Prostate gland (tissue), 2 donors: ENCODE results near the gene PTK6. TPM values are rescaled to one million over a fixed set of nuclear protein-coding genes. Genes with fewer than 3 reads are reported as not detected.

ENCODE experiments used
- DNase-seq: peaks from one replicate; pipeline ENCODE4 v3.0.0-alpha.2; 2019; ENCODE audit warnings: low spot score
- H3K27ac ChIP-seq, 2 donors: fragments of 200-600 bp; sonication (generic); 2 replicates each; pipeline ENCODE4 v1.5.1; 2017 to 2019
- H3K27me3 ChIP-seq: fragments of 200-600 bp; sonication (generic); replicated peaks from 2 replicates; pipeline ENCODE4 v1.5.1; 2019; ENCODE audit not compliant: insufficient read depth
- H3K36me3 ChIP-seq, 2 donors: fragments of 200-600 bp; sonication (generic); 1 replicate in 1 of 2; 2 replicates in 1 of 2; pipeline versions ENCODE4 v1.5.1 to v1.8.1; 2017 to 2019
- H3K4me1 ChIP-seq: fragments of 200-600 bp; sonication (generic); replicated peaks from 2 replicates; pipeline ENCODE4 v1.5.1; 2019
- H3K4me3 ChIP-seq, 2 donors: fragments of 200-600 bp; sonication (generic); 2 replicates each; pipeline ENCODE4 v1.5.1; 2017 to 2019
- H3K9me3 ChIP-seq: fragments of 200-600 bp; sonication (generic); 2 replicates; pipeline ENCODE4 v1.5.1; 2017
- POLR2A ChIP-seq: fragments of 450-650 bp; IDR thresholded peaks from one replicate; pipeline ENCODE4 v1.6.1; 2016; ENCODE audit warnings: antibody characterized with exemption, mild to moderate bottlenecking
- POLR2AphosphoS5 ChIP-seq: sonication (generic); formaldehyde crosslinking; IDR thresholded peaks from one replicate; pipeline ENCODE4 v1.6.1; 2017; ENCODE audit warnings: antibody characterized with exemption
- WGBS: methylation state at CpG from one replicate; pipeline ENCODE4 v1.1.5; 2018; 5-methylcytosine and 5-hydroxymethylcytosine counted together
- intact Hi-C: fragments of 100-400 bp; cut with DNase I; formaldehyde crosslinking; loops from one replicate; pipeline ENCODE4 v1.14.2; 2022
- total RNA-seq, 2 donors: library from RNA; depleted of rRNA; stranded (reverse); fragments of >200 nt; gene quantifications; one replicate each; pipeline ENCODE4 v1.1.0, GENCODE V29; 2016
- TF ChIP-seq, protein P1 (sequence below), 4 experiments: fragments of 200-600 bp in 2 of 4; fragments of 450-650 bp in 2 of 4; sonication (generic) in 2 of 4; IDR thresholded peaks; 1 replicate in 3 of 4; 2 replicates in 1 of 4; pipeline ENCODE4 v1.5.1; 2016 to 2019; ENCODE audit warnings: antibody characterized with exemption in 4 of 4, mild to moderate bottlenecking in 2 of 4, moderate library complexity in 2 of 4

PTK6 gene
- total RNA-seq, 2 donors from 2014 or later = 0.77 to 1.1 TPM

DNA sequence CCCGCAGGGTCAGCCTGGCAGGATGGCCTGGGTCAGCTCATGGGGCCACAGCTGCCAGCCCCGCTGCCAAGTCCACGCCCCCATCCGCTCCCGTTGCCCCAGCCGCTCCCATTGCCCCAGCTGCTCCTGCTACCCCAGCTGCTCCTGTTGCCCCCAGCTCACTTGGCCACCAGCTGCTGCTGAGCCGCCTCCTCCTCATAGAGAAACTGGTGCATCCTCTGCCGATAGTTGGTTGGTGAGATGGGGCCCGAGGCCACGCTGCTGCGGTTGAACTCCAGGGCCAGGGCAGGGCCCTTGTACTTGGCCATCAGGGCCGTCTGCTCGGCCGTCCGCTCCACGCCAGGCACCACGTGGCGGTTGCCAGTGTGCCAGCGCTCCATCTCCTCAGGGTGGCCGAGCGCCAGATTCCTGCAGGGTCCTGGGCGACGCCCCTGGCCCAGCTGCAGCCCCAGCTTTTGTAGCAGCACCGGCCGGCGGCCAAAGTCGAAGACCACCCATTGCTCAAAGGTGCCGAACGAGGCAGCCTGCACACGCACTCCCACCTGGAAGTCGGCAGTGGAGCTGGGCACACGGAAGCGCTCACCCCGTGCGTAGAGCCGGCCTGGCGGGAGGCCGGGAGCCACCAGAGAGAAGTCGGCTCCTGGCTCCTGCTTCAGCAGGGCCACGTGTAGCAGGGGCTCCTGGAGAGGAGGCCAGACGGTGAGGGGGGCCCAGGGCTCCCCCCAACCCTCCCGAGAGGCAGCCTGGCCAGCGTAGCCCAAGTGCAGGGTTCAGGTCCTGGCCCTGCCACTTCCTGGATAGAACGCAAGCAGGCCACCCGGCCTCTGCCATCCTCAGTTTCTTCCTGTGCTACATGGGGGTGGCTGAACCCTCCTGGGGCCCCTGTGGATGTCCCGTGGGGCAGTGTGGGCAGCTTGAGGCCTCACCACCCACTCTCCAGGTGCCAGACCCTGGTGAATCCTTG, 32.1 kb upstream of the PTK6 start:
- Histone ChIP-seq H3K4me1 (peaks cover 3% of the 10 kb centered on the region), H3K27me3 (no peaks in the 10 kb centered on the region), H3K27ac (no peak overlapping the region), H3K36me3 (no peaks in the 10 kb centered on the region), H3K9me3 (no peaks in the 10 kb centered on the region), H3K4me3 (no peak overlapping the region)
- intact Hi-C loops = no loop called here
- DNase-seq = no peak
- TF ChIP-seq POLR2AphosphoS5 = no peak
- TF ChIP-seq, protein P1, sequence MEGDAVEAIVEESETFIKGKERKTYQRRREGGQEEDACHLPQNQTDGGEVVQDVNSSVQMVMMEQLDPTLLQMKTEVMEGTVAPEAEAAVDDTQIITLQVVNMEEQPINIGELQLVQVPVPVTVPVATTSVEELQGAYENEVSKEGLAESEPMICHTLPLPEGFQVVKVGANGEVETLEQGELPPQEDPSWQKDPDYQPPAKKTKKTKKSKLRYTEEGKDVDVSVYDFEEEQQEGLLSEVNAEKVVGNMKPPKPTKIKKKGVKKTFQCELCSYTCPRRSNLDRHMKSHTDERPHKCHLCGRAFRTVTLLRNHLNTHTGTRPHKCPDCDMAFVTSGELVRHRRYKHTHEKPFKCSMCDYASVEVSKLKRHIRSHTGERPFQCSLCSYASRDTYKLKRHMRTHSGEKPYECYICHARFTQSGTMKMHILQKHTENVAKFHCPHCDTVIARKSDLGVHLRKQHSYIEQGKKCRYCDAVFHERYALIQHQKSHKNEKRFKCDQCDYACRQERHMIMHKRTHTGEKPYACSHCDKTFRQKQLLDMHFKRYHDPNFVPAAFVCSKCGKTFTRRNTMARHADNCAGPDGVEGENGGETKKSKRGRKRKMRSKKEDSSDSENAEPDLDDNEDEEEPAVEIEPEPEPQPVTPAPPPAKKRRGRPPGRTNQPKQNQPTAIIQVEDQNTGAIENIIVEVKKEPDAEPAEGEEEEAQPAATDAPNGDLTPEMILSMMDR (IDR thresholded peaks at IDR 0.05) = no peak
- TF ChIP-seq POLR2A = no peak
- WGBS = 83% methylated on average over 44 of the region's 46 CpGs

DNA sequence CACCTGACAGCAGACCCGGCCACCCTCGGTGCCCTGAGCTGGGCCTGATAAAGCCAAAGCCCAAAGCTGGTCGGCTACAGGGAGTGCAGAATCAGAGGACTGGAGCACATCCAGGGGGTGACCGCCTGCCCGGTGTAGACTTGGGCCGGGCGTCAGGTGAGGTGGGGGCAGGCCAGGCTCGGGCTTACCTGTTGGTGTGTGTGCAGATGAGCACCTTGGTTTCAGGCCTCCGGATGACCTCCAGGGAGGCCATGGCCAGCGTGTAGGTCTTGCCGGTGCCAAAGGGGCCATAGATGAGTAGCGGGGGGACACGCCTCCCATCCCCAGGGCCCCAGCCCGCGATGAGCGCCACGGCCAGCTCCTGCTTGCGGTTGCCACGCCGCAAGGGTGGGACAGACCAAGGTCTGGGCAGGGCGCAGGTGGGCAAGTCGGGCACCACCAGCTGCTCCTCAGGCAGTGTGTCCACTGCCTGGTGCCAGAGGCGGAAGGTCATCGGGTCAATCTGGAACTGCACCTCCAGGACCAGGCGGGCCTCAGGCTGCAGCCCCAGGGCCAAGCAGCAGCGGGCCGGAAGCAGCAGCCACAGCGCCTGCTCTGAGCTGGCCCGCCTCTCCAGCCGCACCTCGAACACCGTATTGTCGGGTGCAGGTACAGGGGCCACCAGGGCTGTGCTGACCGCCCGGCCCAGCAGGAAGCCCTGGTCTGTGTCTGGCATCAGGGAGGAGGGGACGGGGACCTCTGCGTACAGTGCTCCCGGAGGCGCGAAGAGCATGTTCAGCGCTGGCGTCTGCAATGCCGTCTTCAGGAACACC, 31.2 kb upstream of the PTK6 start:
- TF ChIP-seq POLR2A (no peak), POLR2AphosphoS5 (no peak)
- TF ChIP-seq, protein P1 (IDR thresholded peaks at IDR 0.05) = no peak
- 86% methylated on average over 43 of the region's 43 CpGs for WGBS
- Histone ChIP-seq H3K4me3 (no peak overlapping the region), H3K9me3 (no peaks in the 10 kb centered on the region), H3K27me3 (no peaks in the 10 kb centered on the region), H3K27ac (no peak overlapping the region), H3K4me1 (peaks cover 3% of the 10 kb centered on the region), H3K36me3 (no peaks in the 10 kb centered on the region)
- no peak for DNase-seq
- intact Hi-C loops = no loop called here

DNA sequence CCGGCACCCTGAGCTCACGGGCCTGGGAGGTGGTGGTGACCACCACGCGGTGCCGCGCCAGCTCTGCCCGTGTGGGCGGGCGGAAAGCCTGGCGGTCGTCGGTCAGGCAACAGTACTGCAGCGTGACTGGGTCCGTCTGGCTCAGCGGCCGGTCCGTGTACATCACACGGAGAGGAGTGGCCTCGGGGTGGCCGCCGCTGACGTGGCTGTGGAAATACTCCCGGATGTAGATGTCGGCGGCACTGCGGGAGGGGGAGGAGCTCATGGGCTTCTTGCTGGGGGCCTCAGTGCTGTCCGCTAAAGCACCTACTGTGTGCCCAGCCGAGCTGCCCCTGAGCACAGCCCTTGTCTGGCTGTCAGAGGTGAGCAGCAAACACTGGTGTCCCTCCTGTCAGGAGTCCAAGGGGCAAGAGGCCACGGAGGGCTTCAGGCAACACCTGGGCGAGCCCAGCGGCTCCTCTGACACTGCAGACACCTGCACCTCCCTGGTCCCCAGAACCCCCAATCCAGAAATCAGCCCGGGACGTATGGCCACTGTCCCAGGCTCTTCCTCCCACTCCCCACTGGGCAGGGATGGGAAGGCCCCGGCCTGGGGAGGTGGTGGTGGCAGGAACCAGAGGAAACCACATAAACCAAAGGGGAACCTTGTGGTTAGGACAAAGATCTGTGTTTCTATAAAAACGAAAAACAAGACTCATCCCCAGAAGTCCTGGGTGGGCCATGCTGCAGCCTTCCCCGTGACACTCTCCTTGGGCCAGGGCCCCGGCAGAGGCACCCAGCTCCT, 30.4 kb upstream of the PTK6 start:
- no peak overlapping the region for H3K4me3 ChIP-seq
- no peaks in the 10 kb centered on the region for H3K9me3 ChIP-seq
- H3K36me3 ChIP-seq = peaks cover 0 to under 1% of the 10 kb centered on the region in 2 donors
- TF ChIP-seq POLR2A = no peak
- TF ChIP-seq, protein P1 (IDR thresholded peaks at IDR 0.05) = no peak
- no peak for TF ChIP-seq POLR2AphosphoS5
- WGBS = 90% methylated on average over 36 of the region's 37 CpGs
- no peaks in the 10 kb centered on the region for H3K27me3 ChIP-seq
- no peaks in the 10 kb centered on the region for H3K4me1 ChIP-seq
- intact Hi-C loops = no loop called here
- no peak overlapping the region for H3K27ac ChIP-seq
- no peak for DNase-seq

DNA sequence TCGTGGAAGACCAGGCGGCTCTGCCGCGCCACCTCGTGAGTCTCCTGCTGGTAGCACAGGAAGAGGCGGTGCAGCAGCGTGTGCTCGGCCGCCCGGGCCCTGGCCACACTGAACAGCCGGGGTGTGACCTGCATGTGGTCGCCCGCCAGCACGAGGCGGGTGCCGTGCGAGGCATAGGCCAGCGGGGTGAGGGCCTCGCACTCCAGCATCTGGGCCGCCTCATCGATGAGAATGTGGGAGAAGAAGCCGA, 29.9 kb upstream of the PTK6 start:
- 90% methylated on average over 22 of the region's 22 CpGs for WGBS
- H3K4me1 ChIP-seq = no peaks in the 10 kb centered on the region
- no peak for TF ChIP-seq POLR2A
- H3K36me3 ChIP-seq = peaks cover 0 to 5% of the 10 kb centered on the region in 2 donors
- no peak overlapping the region for H3K27ac ChIP-seq
- no peak overlapping the region for H3K4me3 ChIP-seq
- DNase-seq = no peak
- H3K27me3 ChIP-seq = no peaks in the 10 kb centered on the region
- no peaks in the 10 kb centered on the region for H3K9me3 ChIP-seq
- intact Hi-C loops = no loop called here
